HG03457 (cell line): Measurements from ENCODE around the gene ERF.

Source experiments
- ATAC-seq: cut with Tn5 transposase; IDR thresholded peaks from one replicate; pipeline ENCODE4 v1.9.1; 2021; ENCODE audit warnings: moderate number of reproducible peaks; ENCODE audit not compliant: unreplicated experiment

The ERF gene

GRCh38 chr19:42242512-42243409, 12.2 kb downstream of the ERF start, which contains the start of gene GSK3A:
Gene GSK3A (minus strand): TSS chr19:42242602. CDS start chr19:42242465, 137 bp downstream.
- peak; percentile 53 for ATAC-seq

GRCh38 chr19:42242069-42242511, 12.8 kb downstream of the ERF start:
- no peak for ATAC-seq

- no peak for ATAC-seq
These were observed 13.6 kb downstream of the ERF start for GRCh38 chr19:42241279-42241678.

GRCh38 chr19:42239544-42240220, 15.2 kb downstream of the ERF start:
- ATAC-seq = no peak

- ATAC-seq = no peak
These were observed 19.7 kb downstream of the ERF start for GRCh38 chr19:42235181-42235580.

- ATAC-seq = no peak
These were observed 20.6 kb downstream of the ERF start for GRCh38 chr19:42234364-42234763.

GRCh38 chr19:42233678-42234292, 21.1 kb downstream of the ERF start:
- ATAC-seq = no peak

- no peak for ATAC-seq
These were observed 21.8 kb downstream of the ERF start for GRCh38 chr19:42233106-42233505.

- ATAC-seq = no peak
These were observed 22.5 kb downstream of the ERF start for GRCh38 chr19:42232435-42232834.

- ATAC-seq = no peak
These were observed 24.4 kb downstream of the ERF start for GRCh38 chr19:42230571-42230970.

- no peak for ATAC-seq
These were observed 25.0 kb downstream of the ERF start for GRCh38 chr19:42229855-42230351.

GRCh38 chr19:42229301-42229854, 25.6 kb downstream of the ERF start:
- ATAC-seq = no peak

- no peak for ATAC-seq
These were observed 26.3 kb downstream of the ERF start for GRCh38 chr19:42228641-42229040.

GRCh38 chr19:42226886-42227285, 28.0 kb downstream of the ERF start:
- no peak for ATAC-seq

- ATAC-seq = no peak
These were observed 29.1 kb downstream of the ERF start for GRCh38 chr19:42225718-42226292.

- no peak for ATAC-seq
These were observed 29.8 kb downstream of the ERF start for GRCh38 chr19:42224940-42225717.

GRCh38 chr19:42220751-42221097, 34.2 kb downstream of the ERF start:
- ATAC-seq = no peak

- ATAC-seq = peak; percentile 64
These were observed 34.8 kb downstream of the ERF start, which contains the start of gene ZNF526 for GRCh38 chr19:42219812-42220750. Gene ZNF526 (plus strand): TSS chr19:42220312. CDS start chr19:42224404, 4,092 bp downstream.
